Measurements from ENCODE around the gene PFKM. TPM values are rescaled to one million over a fixed set of nuclear protein-coding genes. Genes with fewer than 3 reads are reported as not detected.

The PFKM gene
- total RNA-seq, 1 donor from 2014 or later, result 33.9 TPM

DNA sequence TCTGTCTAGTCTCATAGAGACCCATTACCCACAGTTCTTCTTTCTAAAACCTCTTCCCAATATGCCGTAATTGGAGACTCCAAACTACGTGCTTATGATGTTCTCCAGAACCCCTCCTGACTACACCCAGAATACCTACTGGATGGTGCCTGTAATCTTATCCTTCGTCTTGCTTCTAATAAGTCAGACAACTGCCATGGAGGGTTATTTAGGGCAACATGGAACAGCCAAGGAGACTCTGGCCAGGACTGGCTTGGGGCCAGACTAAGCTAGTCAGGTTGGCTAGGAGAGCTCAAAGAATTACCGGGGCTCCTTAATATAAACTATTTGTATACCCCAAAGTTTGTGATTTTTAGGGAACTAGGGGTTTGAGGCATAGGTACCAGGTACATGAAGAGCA is 6.8 kb downstream of the PFKM start:
- Histone ChIP-seq H3K36me3 (ENCODE audit: control insufficient read depth, insufficient read depth, low read length) (peaks cover 2% of the 10 kb centered on the region), H3K27me3 (ENCODE audit: control insufficient read depth, insufficient read depth, low read length) (no peaks in the 10 kb centered on the region), H3K4me3 (ENCODE audit: low read depth, low read length) (no peak overlapping the region)
- DNase-seq (ENCODE audit: low read depth), result no peak
- TF ChIP-seq, protein P1, sequence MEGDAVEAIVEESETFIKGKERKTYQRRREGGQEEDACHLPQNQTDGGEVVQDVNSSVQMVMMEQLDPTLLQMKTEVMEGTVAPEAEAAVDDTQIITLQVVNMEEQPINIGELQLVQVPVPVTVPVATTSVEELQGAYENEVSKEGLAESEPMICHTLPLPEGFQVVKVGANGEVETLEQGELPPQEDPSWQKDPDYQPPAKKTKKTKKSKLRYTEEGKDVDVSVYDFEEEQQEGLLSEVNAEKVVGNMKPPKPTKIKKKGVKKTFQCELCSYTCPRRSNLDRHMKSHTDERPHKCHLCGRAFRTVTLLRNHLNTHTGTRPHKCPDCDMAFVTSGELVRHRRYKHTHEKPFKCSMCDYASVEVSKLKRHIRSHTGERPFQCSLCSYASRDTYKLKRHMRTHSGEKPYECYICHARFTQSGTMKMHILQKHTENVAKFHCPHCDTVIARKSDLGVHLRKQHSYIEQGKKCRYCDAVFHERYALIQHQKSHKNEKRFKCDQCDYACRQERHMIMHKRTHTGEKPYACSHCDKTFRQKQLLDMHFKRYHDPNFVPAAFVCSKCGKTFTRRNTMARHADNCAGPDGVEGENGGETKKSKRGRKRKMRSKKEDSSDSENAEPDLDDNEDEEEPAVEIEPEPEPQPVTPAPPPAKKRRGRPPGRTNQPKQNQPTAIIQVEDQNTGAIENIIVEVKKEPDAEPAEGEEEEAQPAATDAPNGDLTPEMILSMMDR (IDR thresholded peaks at IDR 0.05; ENCODE audit: insufficient read depth, low read length, poor library complexity, severe bottlenecking), result no peak

DNA sequence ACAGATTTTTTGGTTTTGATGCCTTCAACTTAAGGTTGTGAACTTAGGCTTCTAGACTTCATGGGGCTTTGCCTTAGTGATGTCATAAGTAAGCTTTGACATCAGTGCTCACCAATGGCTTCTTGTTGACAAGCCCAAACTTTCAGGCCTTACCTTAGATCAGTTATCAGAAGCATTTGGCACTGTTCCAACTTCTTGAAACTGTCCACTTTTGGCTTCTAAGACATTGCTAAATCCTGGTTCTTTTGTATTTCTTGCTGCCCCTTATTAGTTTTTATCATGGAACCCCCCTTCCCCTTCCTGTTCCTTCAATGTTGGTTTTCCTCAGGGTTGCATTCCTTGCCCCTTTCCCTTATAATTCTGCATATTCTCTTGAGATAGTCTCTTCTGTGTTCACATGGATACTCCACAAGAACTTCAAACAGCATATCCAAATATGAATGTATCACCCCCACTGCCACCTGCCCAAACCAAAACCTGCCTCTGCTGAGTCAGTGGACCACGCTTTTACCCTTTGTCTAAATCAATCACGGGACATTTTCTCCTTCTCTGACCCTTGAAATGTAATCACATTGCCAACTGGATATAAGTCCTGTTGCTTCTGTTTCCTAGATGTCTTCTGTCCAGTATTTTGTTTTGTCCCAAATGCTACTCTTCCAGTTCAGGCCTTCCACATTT is 7.9 kb downstream of the PFKM start:
- no peak for DNase-seq (ENCODE audit: low read depth)
- TF ChIP-seq, protein P1 (IDR thresholded peaks at IDR 0.05; ENCODE audit: insufficient read depth, low read length, poor library complexity, severe bottlenecking), result no peak
- Histone ChIP-seq H3K36me3 (ENCODE audit: control insufficient read depth, insufficient read depth, low read length) (peaks cover 2% of the 10 kb centered on the region), H3K27me3 (ENCODE audit: control insufficient read depth, insufficient read depth, low read length) (no peaks in the 10 kb centered on the region), H3K4me3 (ENCODE audit: low read depth, low read length) (no peak overlapping the region)

DNA sequence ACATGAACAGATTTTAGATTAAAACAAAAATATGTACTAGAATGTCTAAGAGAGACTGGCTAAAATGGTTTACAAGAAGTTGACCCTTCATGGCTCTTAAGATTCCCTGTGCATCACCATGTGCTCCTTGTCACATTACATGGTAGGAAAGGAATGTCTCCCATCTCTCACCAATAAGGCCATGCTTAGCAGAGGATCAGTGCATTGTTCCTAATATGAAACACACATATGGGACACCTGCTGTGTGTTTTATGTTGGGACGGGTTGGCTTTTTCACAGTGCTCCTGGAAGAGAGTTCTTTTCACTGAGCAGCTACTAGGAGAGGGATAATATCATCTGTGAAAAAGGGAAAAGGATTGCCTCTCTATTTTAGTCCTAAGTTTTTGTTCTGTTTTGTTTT is 9.6 kb downstream of the PFKM start:
- TF ChIP-seq, protein P1 (IDR thresholded peaks at IDR 0.05; ENCODE audit: insufficient read depth, low read length, poor library complexity, severe bottlenecking), result no peak

DNA sequence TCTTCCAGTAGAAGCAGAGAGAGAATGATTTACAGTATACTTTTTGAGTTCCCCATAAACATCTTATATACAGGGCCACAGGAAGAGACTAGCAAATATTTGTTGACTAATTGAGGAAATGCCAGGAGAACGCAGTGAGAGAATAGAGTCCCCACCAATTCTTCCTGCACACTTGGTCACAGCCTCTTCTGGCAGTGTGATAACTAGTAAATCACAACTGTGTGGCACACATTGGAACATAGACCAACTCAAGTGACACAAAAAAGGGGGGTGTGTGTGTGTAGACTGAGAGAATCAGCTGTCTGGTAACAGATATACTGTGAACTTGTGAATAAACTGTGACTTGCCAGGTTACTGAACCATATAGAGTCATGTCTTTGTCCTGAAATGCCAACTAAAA is 10.2 kb downstream of the PFKM start:
- peaks cover 3% of the 10 kb centered on the region for H3K36me3 ChIP-seq (ENCODE audit: control insufficient read depth, insufficient read depth, low read length)
- TF ChIP-seq, protein P1 (IDR thresholded peaks at IDR 0.05; ENCODE audit: insufficient read depth, low read length, poor library complexity, severe bottlenecking), result no peak
- H3K4me3 ChIP-seq (ENCODE audit: low read depth, low read length), result no peak overlapping the region
- no peaks in the 10 kb centered on the region for H3K27me3 ChIP-seq (ENCODE audit: control insufficient read depth, insufficient read depth, low read length)
- DNase-seq (ENCODE audit: low read depth), result no peak

More for the DNA sequence above, 9.6 kb downstream of the PFKM start:
- H3K27me3 ChIP-seq (ENCODE audit: control insufficient read depth, insufficient read depth, low read length), result no peaks in the 10 kb centered on the region
- no peak for DNase-seq (ENCODE audit: low read depth)
- peaks cover 3% of the 10 kb centered on the region for H3K36me3 ChIP-seq (ENCODE audit: control insufficient read depth, insufficient read depth, low read length)
- no peak overlapping the region for H3K4me3 ChIP-seq (ENCODE audit: low read depth, low read length)

DNA sequence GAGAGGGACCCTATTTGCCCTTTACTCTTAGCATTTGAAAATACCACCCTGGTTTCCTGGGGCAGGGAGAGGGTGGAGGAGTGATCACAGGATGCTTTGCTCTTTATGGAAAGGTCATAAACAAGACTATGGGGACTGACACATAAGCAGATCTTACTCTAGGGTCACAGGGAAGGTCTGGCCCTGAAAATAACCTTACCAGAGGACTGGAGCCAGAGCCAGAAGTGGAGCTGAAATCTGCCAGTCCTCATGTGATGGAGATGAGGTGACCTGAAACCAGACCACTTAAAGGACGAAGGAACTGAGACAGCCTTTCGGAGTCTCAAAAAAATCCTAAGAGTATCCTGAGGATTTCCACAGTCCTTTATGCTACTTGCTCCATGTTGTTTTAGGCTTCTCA is 12.4 kb downstream of the PFKM start:
- peaks cover 3% of the 10 kb centered on the region for H3K36me3 ChIP-seq (ENCODE audit: control insufficient read depth, insufficient read depth, low read length)
- H3K27me3 ChIP-seq (ENCODE audit: control insufficient read depth, insufficient read depth, low read length), result no peaks in the 10 kb centered on the region
- H3K4me3 ChIP-seq (ENCODE audit: low read depth, low read length), result no peak overlapping the region
- no peak for DNase-seq (ENCODE audit: low read depth)
- TF ChIP-seq, protein P1 (IDR thresholded peaks at IDR 0.05; ENCODE audit: insufficient read depth, low read length, poor library complexity, severe bottlenecking), result no peak

DNA sequence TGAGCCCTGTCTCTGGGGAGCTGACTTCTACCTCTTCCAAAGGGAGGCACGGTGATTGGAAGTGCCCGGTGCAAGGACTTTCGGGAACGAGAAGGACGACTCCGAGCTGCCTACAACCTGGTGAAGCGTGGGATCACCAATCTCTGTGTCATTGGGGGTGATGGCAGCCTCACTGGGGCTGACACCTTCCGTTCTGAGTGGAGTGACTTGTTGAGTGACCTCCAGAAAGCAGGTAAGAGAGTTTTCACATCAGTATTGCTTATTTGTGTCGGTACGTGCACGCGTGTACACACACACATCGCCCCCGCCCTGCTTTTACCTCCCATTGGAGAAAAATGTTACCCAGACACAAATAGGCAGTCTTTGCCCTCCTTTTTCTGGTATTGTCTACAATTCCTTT is 13.7 kb downstream of the PFKM start:
- Histone ChIP-seq H3K27me3 (ENCODE audit: control insufficient read depth, insufficient read depth, low read length) (no peaks in the 10 kb centered on the region), H3K36me3 (ENCODE audit: control insufficient read depth, insufficient read depth, low read length) (peaks cover 3% of the 10 kb centered on the region), H3K4me3 (ENCODE audit: low read depth, low read length) (no peak overlapping the region)
- DNase-seq (ENCODE audit: low read depth), result no peak
- TF ChIP-seq, protein P1 (IDR thresholded peaks at IDR 0.05; ENCODE audit: insufficient read depth, low read length, poor library complexity, severe bottlenecking), result no peak
